ENCODE measurements around the gene MAX. TPM values are rescaled to one million over a fixed set of nuclear protein-coding genes. Genes with fewer than 3 reads are reported as not detected.

Gene MAX
- total and polyA plus RNA-seq, 9 of the 15 experiments (the other 6 are each of a cell fraction or from before 2014, with no cell fraction given) = 15.4 to 96.5 (median 51.6) TPM

DNA sequence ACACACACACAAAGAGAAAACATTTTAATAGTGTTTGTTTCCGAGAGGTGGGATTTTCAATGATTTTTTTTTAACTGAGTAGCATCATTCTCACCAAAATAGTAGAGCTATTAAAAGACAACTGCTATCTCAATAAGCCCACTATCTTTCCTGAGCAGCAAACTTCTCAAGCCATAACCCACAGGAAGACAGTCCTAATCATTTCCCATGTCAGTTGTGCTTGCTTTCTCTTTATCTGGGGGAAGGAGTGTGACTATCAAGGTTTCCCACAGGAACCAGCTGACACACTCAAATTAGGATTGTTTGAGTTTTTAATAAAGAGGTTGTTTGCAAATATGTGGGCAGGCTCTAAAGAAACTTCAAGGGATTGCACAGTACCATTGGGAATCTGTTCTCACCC lies 4.9 kb upstream of the MAX start (continued):
- TF ChIP-seq, protein P1, sequence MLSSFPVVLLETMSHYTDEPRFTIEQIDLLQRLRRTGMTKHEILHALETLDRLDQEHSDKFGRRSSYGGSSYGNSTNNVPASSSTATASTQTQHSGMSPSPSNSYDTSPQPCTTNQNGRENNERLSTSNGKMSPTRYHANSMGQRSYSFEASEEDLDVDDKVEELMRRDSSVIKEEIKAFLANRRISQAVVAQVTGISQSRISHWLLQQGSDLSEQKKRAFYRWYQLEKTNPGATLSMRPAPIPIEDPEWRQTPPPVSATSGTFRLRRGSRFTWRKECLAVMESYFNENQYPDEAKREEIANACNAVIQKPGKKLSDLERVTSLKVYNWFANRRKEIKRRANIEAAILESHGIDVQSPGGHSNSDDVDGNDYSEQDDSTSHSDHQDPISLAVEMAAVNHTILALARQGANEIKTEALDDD (IDR thresholded peaks at IDR 0.05) = peak; percentile 33; the same call in 1 of the 2 replicates
- TF ChIP-seq, protein P2, sequence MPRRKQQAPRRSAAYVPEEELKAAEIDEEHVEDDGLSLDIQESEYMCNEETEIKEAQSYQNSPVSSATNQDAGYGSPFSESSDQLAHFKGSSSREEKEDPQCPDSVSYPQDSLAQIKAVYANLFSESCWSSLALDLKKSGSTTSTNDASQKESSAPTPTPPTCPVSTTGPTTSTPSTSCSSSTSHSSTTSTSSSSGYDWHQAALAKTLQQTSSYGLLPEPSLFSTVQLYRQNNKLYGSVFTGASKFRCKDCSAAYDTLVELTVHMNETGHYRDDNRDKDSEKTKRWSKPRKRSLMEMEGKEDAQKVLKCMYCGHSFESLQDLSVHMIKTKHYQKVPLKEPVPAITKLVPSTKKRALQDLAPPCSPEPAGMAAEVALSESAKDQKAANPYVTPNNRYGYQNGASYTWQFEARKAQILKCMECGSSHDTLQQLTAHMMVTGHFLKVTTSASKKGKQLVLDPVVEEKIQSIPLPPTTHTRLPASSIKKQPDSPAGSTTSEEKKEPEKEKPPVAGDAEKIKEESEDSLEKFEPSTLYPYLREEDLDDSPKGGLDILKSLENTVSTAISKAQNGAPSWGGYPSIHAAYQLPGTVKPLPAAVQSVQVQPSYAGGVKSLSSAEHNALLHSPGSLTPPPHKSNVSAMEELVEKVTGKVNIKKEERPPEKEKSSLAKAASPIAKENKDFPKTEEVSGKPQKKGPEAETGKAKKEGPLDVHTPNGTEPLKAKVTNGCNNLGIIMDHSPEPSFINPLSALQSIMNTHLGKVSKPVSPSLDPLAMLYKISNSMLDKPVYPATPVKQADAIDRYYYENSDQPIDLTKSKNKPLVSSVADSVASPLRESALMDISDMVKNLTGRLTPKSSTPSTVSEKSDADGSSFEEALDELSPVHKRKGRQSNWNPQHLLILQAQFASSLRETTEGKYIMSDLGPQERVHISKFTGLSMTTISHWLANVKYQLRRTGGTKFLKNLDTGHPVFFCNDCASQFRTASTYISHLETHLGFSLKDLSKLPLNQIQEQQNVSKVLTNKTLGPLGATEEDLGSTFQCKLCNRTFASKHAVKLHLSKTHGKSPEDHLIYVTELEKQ (CRISPR knock-in tag; IDR thresholded peaks at IDR 0.05) = no peak
- no peak for TF ChIP-seq CAMTA2 (CRISPR knock-in tag; conservative IDR thresholded peaks at IDR 0.05)
- TF ChIP-seq TEAD1 (CRISPR knock-in tag; IDR thresholded peaks at IDR 0.05) = no peak
- TF ChIP-seq, protein P3, sequence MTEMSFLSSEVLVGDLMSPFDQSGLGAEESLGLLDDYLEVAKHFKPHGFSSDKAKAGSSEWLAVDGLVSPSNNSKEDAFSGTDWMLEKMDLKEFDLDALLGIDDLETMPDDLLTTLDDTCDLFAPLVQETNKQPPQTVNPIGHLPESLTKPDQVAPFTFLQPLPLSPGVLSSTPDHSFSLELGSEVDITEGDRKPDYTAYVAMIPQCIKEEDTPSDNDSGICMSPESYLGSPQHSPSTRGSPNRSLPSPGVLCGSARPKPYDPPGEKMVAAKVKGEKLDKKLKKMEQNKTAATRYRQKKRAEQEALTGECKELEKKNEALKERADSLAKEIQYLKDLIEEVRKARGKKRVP (CRISPR knock-in tag; IDR thresholded peaks at IDR 0.05) = no peak
- no peak for TF ChIP-seq ZNF174 (CRISPR knock-in tag; IDR thresholded peaks at IDR 0.05)
- TF ChIP-seq, protein P4, sequence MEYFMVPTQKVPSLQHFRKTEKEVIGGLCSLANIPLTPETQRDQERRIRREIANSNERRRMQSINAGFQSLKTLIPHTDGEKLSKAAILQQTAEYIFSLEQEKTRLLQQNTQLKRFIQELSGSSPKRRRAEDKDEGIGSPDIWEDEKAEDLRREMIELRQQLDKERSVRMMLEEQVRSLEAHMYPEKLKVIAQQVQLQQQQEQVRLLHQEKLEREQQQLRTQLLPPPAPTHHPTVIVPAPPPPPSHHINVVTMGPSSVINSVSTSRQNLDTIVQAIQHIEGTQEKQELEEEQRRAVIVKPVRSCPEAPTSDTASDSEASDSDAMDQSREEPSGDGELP (CRISPR knock-in tag; IDR thresholded peaks at IDR 0.05; ENCODE audit: borderline replicate concordance) = peak; percentile 38; the same call in 1 of the 2 replicates
- TF ChIP-seq ZNF143 (CRISPR knock-in tag; IDR thresholded peaks at IDR 0.05) = no peak
- no peak for TF ChIP-seq HDAC6 (IDR thresholded peaks at IDR 0.05; ENCODE audit: low read depth, low read length)
- TF ChIP-seq MBD2 (IDR thresholded peaks at IDR 0.05; ENCODE audit: borderline replicate concordance, low read depth) = 0 out of 2 replicates have a peak, but pooled peaks have one; percentile 37
- no peak for TF ChIP-seq SMAD3 (CRISPR knock-in tag; conservative IDR thresholded peaks at IDR 0.05)
- TF ChIP-seq ZNF764 (CRISPR knock-in tag; IDR thresholded peaks at IDR 0.05; ENCODE audit: low read depth) = no peak
- TF ChIP-seq SOX6 (IDR thresholded peaks at IDR 0.05) = peak; percentile 77
- no peak for TF ChIP-seq U2AF1 (optimal IDR thresholded peaks at IDR 0.05; ENCODE audit: low read depth, low read length)
- TF ChIP-seq, protein P5, sequence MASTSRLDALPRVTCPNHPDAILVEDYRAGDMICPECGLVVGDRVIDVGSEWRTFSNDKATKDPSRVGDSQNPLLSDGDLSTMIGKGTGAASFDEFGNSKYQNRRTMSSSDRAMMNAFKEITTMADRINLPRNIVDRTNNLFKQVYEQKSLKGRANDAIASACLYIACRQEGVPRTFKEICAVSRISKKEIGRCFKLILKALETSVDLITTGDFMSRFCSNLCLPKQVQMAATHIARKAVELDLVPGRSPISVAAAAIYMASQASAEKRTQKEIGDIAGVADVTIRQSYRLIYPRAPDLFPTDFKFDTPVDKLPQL (IDR thresholded peaks at IDR 0.05; ENCODE audit: extremely low read depth, insufficient read length) = no peak
- no peak for TF ChIP-seq ASH1L (IDR thresholded peaks at IDR 0.05; ENCODE audit: borderline replicate concordance, low read depth, partially characterized antibody)
- TF ChIP-seq, protein P6, sequence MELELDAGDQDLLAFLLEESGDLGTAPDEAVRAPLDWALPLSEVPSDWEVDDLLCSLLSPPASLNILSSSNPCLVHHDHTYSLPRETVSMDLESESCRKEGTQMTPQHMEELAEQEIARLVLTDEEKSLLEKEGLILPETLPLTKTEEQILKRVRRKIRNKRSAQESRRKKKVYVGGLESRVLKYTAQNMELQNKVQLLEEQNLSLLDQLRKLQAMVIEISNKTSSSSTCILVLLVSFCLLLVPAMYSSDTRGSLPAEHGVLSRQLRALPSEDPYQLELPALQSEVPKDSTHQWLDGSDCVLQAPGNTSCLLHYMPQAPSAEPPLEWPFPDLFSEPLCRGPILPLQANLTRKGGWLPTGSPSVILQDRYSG (tag; conservative IDR thresholded peaks at IDR 0.05; ENCODE audit: low read depth) = no peak
- peak; percentile 67; the same call in 1 of the 2 replicates for TF ChIP-seq STAT5A (IDR thresholded peaks at IDR 0.05; ENCODE audit: borderline replicate concordance, low read length)
- no peak for TF ChIP-seq ZNF253 (CRISPR knock-in tag; conservative IDR thresholded peaks at IDR 0.05)

All from K562 (cell line).